K562 (cell line): ENCODE results near the gene CREB3L1. TPM values are rescaled to one million over a fixed set of nuclear protein-coding genes. Genes with fewer than 3 reads are reported as not detected.

Source experiments
- ATAC-seq: fragments of 200-7000 bp; cut with Tn5 transposase; 3 replicates; pipeline ENCODE4 v1.9.1; 2020; ENCODE audit warnings: moderate library complexity
- BruUV-seq: library from RNA; stranded (reverse); fragments of 400-500 nt; replicated peaks from 2 replicates; lab custom pipeline; 2021; lab: Mats Ljungman, UMichigan
- CTCF ChIA-PET: fragments of 300-600 bp; formaldehyde crosslinking; extraction: SDS; loops from one replicate; lab custom pipeline; 2021; ENCODE audit warnings: low intra/inter-chr PET ratio; lab: Yijun Ruan, JAX
- POLR2A ChIA-PET: fragments of 300-600, 350-650 bp; sonication (Branson Sonifier 250); formaldehyde crosslinking; extraction: SDS; loops from one replicate; lab custom pipeline; 2021; ENCODE audit warnings: antibody characterized with exemption, inconsistent platforms; lab: Yijun Ruan, JAX
- DNase-seq, 4 experiments: peaks; one replicate each; pipeline versions ENCODE4 v3.0.0 to v3.0.0-alpha.2; 2011 to 2018; ENCODE audit warnings: low spot score in 3 of 4, mixed read lengths in 3 of 4; ENCODE audit errors: extremely low read depth in 1 of 4
- FAIRE-seq: peaks from 2 replicates; lab custom pipeline; 2011; peaks lifted over from hg19 to GRCh38; lab: Jason Lieb, UNC
- H2AFZ ChIP-seq: 2 replicates; pipeline ENCODE4 v1.6.0; 2011; ENCODE audit warnings: low read depth, low read length, control low read depth, inconsistent platforms
- H3K27ac ChIP-seq: fragments of 200-600 bp; 3 replicates; pipeline ENCODE4 v1.8.0; 2011; ENCODE audit warnings: low read depth, mild to moderate bottlenecking, control low read depth, inconsistent platforms, low read length, moderate library complexity, mixed read lengths; ENCODE audit errors: extremely low read depth
- H3K27me3 ChIP-seq, 2 experiments: fragments of 300-600 bp in 1 of 2; 2 replicates in 1 of 2; 3 replicates in 1 of 2; pipeline versions ENCODE4 v1.6.0 to v1.8.0; 2011; ENCODE audit warnings: inconsistent platforms in 2 of 2, low read length in 2 of 2, mild to moderate bottlenecking in 1 of 2, mixed read lengths in 1 of 2, moderate library complexity in 1 of 2; ENCODE audit not compliant: control insufficient read depth in 2 of 2, insufficient read depth in 2 of 2
- H3K36me3 ChIP-seq: fragments of 300-600 bp; 3 replicates; pipeline ENCODE4 v1.8.0; 2011; ENCODE audit warnings: mild to moderate bottlenecking, low read length, inconsistent platforms; ENCODE audit not compliant: control insufficient read depth, insufficient read depth
- H3K4me1 ChIP-seq, 2 experiments: fragments of 200-600 bp in 1 of 2; replicated peaks in 1 of 2; 2 replicates in 1 of 2; 3 replicates in 1 of 2; pipeline versions ENCODE4 v1.5.1 to v1.8.0; 2011; ENCODE audit warnings: inconsistent platforms in 2 of 2, low read length in 2 of 2, mild to moderate bottlenecking in 1 of 2, mixed read lengths in 1 of 2, moderate library complexity in 1 of 2; ENCODE audit not compliant: control insufficient read depth in 2 of 2, insufficient read depth in 2 of 2
- H3K4me2 ChIP-seq: 2 replicates; pipeline ENCODE4 v1.6.1; 2011; ENCODE audit warnings: low read length, control low read depth, inconsistent platforms, mixed read lengths; ENCODE audit not compliant: insufficient read depth
- H3K4me3 ChIP-seq: fragments of 200-600 bp; sonication (generic), shearing (Covaris generic); 2 replicates; pipeline ENCODE4 v1.5.1; 2016; ENCODE audit warnings: control low read depth, inconsistent platforms
- H3K79me2 ChIP-seq: fragments of 200-600 bp; 3 replicates; pipeline ENCODE4 v1.8.0; 2011; ENCODE audit warnings: low read length, inconsistent platforms; ENCODE audit not compliant: control insufficient read depth, insufficient read depth
- H3K9ac ChIP-seq, 2 experiments: 2 replicates each; pipeline versions ENCODE4 v1.6.0 to v1.6.1; 2011; ENCODE audit warnings: low read depth in 2 of 2, low read length in 2 of 2, control low read depth in 1 of 2, inconsistent platforms in 1 of 2, mild to moderate bottlenecking in 1 of 2, mixed read lengths in 1 of 2; ENCODE audit not compliant: insufficient read depth in 1 of 2
- H3K9me1 ChIP-seq: one replicate; pipeline ENCODE4 v1.6.0; 2011; ENCODE audit warnings: inconsistent platforms, mild to moderate bottlenecking, low read length, moderate library complexity; ENCODE audit not compliant: control insufficient read depth, insufficient read depth
- H3K9me3 ChIP-seq: replicated peaks from 2 replicates; pipeline ENCODE4 v1.5.1; 2011; ENCODE audit warnings: low read depth, low read length, inconsistent platforms; ENCODE audit not compliant: control insufficient read depth, insufficient read depth
- H4K20me1 ChIP-seq: replicated peaks from 2 replicates; pipeline ENCODE4 v1.6.1; 2011; ENCODE audit warnings: low read length, inconsistent platforms, mixed read lengths; ENCODE audit not compliant: control insufficient read depth, insufficient read depth
- ATF1 ChIP-seq, 2 experiments: fragments of 450-650 bp in 1 of 2; IDR thresholded peaks; 2 replicates each; pipeline ENCODE4 v1.6.1; 2016; ENCODE audit warnings: missing compliant biosample characterization in 1 of 2, missing genetic modification characterization in 1 of 2
- BCLAF1 ChIP-seq, 2 experiments: fragments of 450-650 bp in 1 of 2; IDR thresholded peaks; 2 replicates each; pipeline ENCODE4 v1.6.1; 2011 to 2017; ENCODE audit warnings: low read depth in 2 of 2, antibody characterized with exemption in 1 of 2, borderline replicate concordance in 1 of 2, low read length in 1 of 2, mild to moderate bottlenecking in 1 of 2, mixed read lengths in 1 of 2; ENCODE audit not compliant: control insufficient read depth in 1 of 2
- CBFA2T3 ChIP-seq: fragments of 450-650 bp; IDR thresholded peaks from 2 replicates; pipeline ENCODE4 v1.6.1; 2017
- CLOCK ChIP-seq: fragments of 250-450 bp; sonication (Bioruptor Pico); IDR thresholded peaks from 2 replicates; pipeline ENCODE4 v1.4.0; 2020; ENCODE audit warnings: mild to moderate bottlenecking, moderate library complexity, borderline replicate concordance
- HNRNPH1 ChIP-seq: fragments of 200-400 bp; formaldehyde crosslinking; optimal IDR thresholded peaks from 2 replicates; pipeline ENCODE3; 2017; ENCODE audit warnings: low read depth, mild to moderate bottlenecking, low read length, moderate library complexity
- RUNX1 ChIP-seq: sonication (generic); IDR thresholded peaks from 2 replicates; pipeline ENCODE4 v1.6.1; 2016; ENCODE audit warnings: antibody characterized with exemption, low read depth
- ZBTB12 ChIP-seq: fragments of 250-450 bp; sonication (Bioruptor Pico); IDR thresholded peaks from 2 replicates; pipeline ENCODE4 v1.4.0; 2020
- ZBTB17 ChIP-seq: fragments of 450-650 bp; formaldehyde crosslinking; IDR thresholded peaks from 2 replicates; pipeline ENCODE4 v1.4.0; 2020; ENCODE audit warnings: mild to moderate bottlenecking
- ZNF174 ChIP-seq: fragments of 250-450 bp; sonication (Bioruptor Pico); IDR thresholded peaks from 2 replicates; pipeline ENCODE4 v1.4.0; 2020; ENCODE audit warnings: mild to moderate bottlenecking
- ZNF551 ChIP-seq: fragments of 250-450 bp; sonication (Bioruptor Pico); IDR thresholded peaks from 2 replicates; pipeline ENCODE4 v1.5.0; 2021; ENCODE audit warnings: mild to moderate bottlenecking, moderate library complexity
- ZSCAN29 ChIP-seq: fragments of 450-650 bp; IDR thresholded peaks from 2 replicates; pipeline ENCODE4 v1.6.1; 2017
- WGBS: fragments of 100-300 bp; shearing (Covaris generic); methylation state at CpG from one replicate; pipeline ENCODE4 v1.1.6; 2016; ENCODE audit warnings: low coverage, mixed read lengths; ENCODE audit not compliant: insufficient coverage; ENCODE audit errors: missing lambda C conversion rate; 5-methylcytosine and 5-hydroxymethylcytosine counted together
- in situ Hi-C: fragments of 300-500 bp; cut with MboI; formaldehyde crosslinking; loops from 4 replicates; pipeline ENCODE4 v1.15.0; 2018; ENCODE audit warnings: inconsistent platforms, mixed read lengths
- intact Hi-C: fragments of 100-400 bp; cut with micrococcal nuclease; formaldehyde crosslinking; loops from 2 replicates; pipeline ENCODE4 v1.14.2; 2022
- polyA plus RNA-seq, 8 experiments: library from polyadenylated mRNA; depleted of rRNA in 4 of 8; stranded (reverse) in 5 of 8; unstranded in 3 of 8; fragments of >200 nt; fragmentation: Nextera tagmentation in 2 of 8; fragmentation: Illumina TruSeq in 1 of 8; extraction: Ambion mirVana in 2 of 8; extraction: Trizol in 1 of 8; gene quantifications; 2 replicates each; pipeline versions ENCODE4 v1.2.1 to v1.2.3, GENCODE V29; 2011 to 2014; ENCODE audit warnings: inconsistent platforms in 1 of 8, missing spikeins in 1 of 8
- total RNA-seq, 7 experiments: library from RNA; depleted of rRNA in 6 of 7; stranded (reverse); fragments of >200 nt in 6 of 7; fragmentation: Illumina TruSeq in 2 of 7; extraction: Trizol in 2 of 7; gene quantifications; 2 replicates each; pipeline versions ENCODE4 v1.2.1 to v1.2.3, GENCODE V29; 2011 to 2021; ENCODE audit warnings: low replicate concordance in 1 of 7

CREB3L1 gene
- total and polyA plus RNA-seq, 9 of the 15 experiments (the other 6 are each of a cell fraction or from before 2014, with no cell fraction given), result 1.2 to 27.6 (median 3.7) TPM

GRCh38 chr11:46335890-46336562, 58.6 kb downstream of the CREB3L1 start (continued):
- no peak for TF ChIP-seq BCLAF1 (IDR thresholded peaks at IDR 0.05; ENCODE audit: borderline replicate concordance in 1 of 2, control insufficient read depth in 1 of 2, low read depth in 2 of 2, low read length in 1 of 2)
- TF ChIP-seq HNRNPH1, result no peak

- ChIA-PET POLR2A (interaction anchor here (0.6 to 1.1 kb wide), 2 partner anchors 17 to 88 kb away, joined by 3 read pairs; no protein-coding TSS in a partner anchor), CTCF (no interaction called here)
- 0 out of 2 replicates have a peak, but pooled peaks cover 3% of the 10 kb centered on the region for H4K20me1 ChIP-seq
- no peaks in the 10 kb centered on the region for H3K79me2 ChIP-seq
- H3K4me2 ChIP-seq, result no peak overlapping the region
- H3K9me1 ChIP-seq, result no peaks in the 10 kb centered on the region
- H3K27ac ChIP-seq, result no peak overlapping the region
- intact Hi-C loops, result no loop called here
- no peaks in the 10 kb centered on the region for H3K36me3 ChIP-seq
- no peaks in the 10 kb centered on the region for H3K9me3 ChIP-seq
- H3K9ac ChIP-seq, result peak overlapping the region in 1 of 2 experiments; percentile 42; a peak in 1 of 4 replicates
- BruUV-seq, result no TSS peak
- WGBS, result 1% methylated on average over 12 of the region's 12 CpGs
- FAIRE-seq, result peak; percentile 89
- H2AFZ ChIP-seq, result no peak overlapping the region
- H3K27me3 ChIP-seq, result peaks cover 18 to 54% of the 10 kb centered on the region in 2 experiments; a peak in 4 of 5 replicates
- in situ Hi-C loops, result no loop called here
- peak; percentile 37 to 80 (median 70) for DNase-seq
- ATAC-seq, result peak; percentile 69
- peaks cover 16 to 39% of the 10 kb centered on the region in 2 experiments for H3K4me1 ChIP-seq
- H3K4me3 ChIP-seq, result no peak overlapping the region
- TF ChIP-seq ZNF551 (CRISPR knock-in tag), result no peak
- peak; percentile 39; the same call in 1 of the 2 replicates for TF ChIP-seq ZBTB12
- no peak for TF ChIP-seq ZNF174 (CRISPR knock-in tag)
- peak; percentile 86; the same call in 1 of the 2 replicates for TF ChIP-seq RUNX1
- TF ChIP-seq CBFA2T3, result peak; percentile 84
- TF ChIP-seq CLOCK (CRISPR knock-in tag), result no peak
- no peak for TF ChIP-seq ZBTB17 (CRISPR knock-in tag)
- no peak for TF ChIP-seq ATF1 (CRISPR knock-in tag; IDR thresholded peaks at IDR 0.05)
- TF ChIP-seq ATF1 (tag; IDR thresholded peaks at IDR 0.05), result peak; percentile 34; the same call in 1 of the 2 replicates
- TF ChIP-seq ZSCAN29, result no peak
These were observed 59.2 kb downstream of the CREB3L1 start for GRCh38 chr11:46336563-46337180.
